Measurements from ENCODE around the gene SFSWAP.

- TF ChIP-seq CTCF (IDR thresholded peaks at IDR 0.05) (no peak), EP300 (IDR thresholded peaks at IDR 0.05; ENCODE audit: low read depth) (no peak), POLR2A (IDR thresholded peaks at IDR 0.05) (no peak)
Measured at GRCh38 chr12:131735476-131736445, 24.9 kb downstream of the SFSWAP start.

Measured in transverse colon (tissue), 3 donors.